Stimulated activated CD4-positive, alpha-beta T cell treated with anti-CD3 and anti-CD28 coated beads, Interleukin-4, amount 100 ng/mL, for 4 hours (primary cell): ENCODE results near the gene PCGF3.
"Not testable (repeated sequence)": the region's sequence is repeated elsewhere in the genome, so short reads cannot be mapped to it uniquely, and the experiment has no call there.

ENCODE experiments used
- DNase-seq, 2 experiments: peaks; one replicate each; pipeline ENCODE4 v3.0.0-alpha.2; 2020

Gene PCGF3

GRCh38 chr4:706083-706633 lies 526 bp downstream of the PCGF3 start:
- DNase-seq, result not testable (repeated sequence)

DNA sequence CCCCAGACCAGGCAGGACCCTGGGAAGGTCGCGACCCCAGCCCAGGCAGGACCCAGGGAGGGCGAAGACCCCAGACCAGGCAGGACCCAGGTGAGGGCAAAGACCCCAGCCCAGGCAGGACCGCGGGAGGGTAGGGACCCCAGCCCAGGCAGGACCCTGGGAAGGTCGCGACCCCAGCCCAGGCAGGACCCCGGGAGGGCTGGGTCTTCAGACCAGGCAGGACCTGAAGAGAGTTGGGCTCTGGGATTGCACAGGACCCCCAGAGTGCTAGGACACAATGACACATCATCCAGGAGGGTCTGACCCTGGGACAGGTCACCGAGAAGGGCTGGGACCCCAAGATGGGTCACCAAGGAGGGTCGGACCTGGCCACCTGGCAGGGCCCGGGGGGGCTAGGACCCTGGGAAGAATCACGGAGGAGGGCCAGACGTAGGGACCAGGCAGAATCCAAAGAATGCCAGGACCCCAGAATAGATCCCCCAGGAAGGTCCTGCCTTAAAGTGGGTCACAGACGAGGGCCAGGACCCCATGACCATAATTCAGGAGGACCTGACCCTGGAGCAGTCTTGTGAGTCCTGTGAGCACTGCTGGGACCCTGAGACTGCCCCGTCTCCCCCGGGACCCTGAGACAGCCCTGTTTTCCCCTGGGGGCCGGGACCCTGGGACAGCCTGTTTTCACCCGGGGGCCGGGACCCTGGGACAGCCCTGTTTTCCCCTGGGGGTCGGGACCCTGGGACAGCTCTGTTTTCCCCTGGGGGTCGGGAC lies 1.4 kb downstream of the PCGF3 start:
- DNase-seq, result no peak

DNA sequence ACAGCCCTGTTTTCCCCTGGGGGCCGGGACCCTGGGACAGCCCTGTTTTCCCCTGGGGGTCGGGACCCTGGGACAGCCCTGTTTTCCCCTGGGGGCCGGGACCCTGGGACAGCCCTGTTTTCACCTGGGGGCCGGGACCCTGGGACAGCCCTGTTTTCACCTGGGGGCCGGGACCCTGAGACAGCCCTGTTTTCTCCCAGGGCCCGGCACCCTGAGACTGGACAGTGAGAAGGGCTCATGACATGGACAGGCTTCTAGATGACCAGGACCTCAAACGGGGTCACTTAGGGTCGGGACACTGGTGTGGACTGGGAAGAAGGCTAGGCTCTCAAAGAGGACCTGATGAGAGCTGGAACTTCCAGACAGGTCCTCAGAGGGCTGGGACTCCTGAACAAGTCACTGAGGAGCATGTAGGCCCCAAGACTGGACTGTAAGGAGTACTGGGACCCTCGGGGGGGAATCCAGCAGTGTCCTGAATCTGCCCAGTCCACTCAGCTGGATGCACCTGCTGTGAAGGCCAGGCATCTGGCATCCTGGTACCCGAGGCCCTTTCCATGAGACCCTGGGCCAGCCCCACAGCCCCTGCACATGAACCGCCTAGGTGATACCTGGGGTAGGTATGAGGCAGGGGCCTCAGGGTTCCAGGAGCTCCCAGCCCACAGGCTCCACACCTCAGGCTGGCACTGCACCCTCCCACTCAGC lies 2.4 kb downstream of the PCGF3 start:
- DNase-seq, result no peak

GRCh38 chr4:708631-708933 lies 3.0 kb downstream of the PCGF3 start:
- no peak for DNase-seq

- no peak for DNase-seq
Observed at GRCh38 chr4:709348-709747, 3.7 kb downstream of the PCGF3 start.

GRCh38 chr4:710116-710515 lies 4.5 kb downstream of the PCGF3 start:
- no peak for DNase-seq

GRCh38 chr4:710916-711315 lies 5.3 kb downstream of the PCGF3 start:
- no peak for DNase-seq

- DNase-seq, result no peak
Observed at GRCh38 chr4:712093-712492, 6.5 kb downstream of the PCGF3 start.

- no peak for DNase-seq
Observed at GRCh38 chr4:712916-713632, 7.4 kb downstream of the PCGF3 start.

DNA sequence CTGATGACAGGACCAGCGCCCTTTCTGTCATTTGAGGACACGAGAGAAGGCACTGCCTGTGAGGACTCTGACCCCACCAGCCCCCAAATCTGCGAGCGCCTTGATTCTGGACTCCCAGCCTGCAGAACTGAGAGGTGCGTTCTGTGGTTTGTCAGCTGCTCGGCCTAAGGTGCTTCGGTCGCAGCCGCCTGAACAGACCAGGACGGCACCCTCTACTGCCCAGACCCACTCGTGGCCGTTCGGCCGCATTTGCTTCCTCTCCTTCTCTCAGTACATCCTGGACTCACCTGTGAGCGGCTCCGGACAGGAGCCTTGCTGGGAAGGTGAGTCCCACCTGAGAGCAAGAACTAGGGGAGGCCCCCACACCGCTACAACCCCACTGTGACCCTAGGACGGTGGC lies 8.5 kb downstream of the PCGF3 start:
- no peak for DNase-seq

DNA sequence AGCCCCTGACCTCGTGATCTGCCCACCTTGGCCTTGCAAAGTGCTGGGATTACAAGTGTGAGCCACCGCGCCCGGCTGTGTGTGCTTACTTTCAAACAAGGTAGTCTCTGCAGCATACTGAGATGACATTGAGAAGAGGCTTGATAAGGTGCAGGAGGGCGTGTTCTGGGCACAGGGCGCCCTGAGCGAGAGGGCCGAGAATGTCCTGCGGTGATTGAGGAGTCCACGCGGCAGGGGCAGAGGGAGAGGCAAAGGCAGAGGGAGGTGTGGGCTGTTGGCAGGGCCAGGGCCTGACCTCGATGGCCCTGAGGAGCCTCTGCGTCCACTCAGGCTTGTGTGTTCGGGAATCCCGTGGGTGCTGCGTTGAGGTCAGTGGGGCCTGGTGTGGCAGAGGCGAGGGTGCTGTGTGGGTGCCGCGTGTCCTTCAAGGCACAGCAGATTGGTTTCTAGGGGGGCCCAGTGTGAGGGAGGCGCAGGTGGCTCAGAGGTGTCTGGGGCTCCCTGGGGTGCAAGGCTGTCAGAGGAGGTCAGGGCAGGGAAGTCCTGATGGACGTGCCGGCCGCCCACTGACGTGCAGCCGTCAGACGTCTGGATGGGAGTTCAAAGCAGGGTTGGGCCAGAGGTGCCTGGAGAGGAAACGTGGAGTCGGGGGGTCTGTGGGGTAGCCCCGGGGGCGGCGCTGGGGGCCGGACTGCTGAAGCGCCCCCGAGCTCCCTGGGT lies 12.1 kb downstream of the PCGF3 start:
- DNase-seq, result no peak

DNA sequence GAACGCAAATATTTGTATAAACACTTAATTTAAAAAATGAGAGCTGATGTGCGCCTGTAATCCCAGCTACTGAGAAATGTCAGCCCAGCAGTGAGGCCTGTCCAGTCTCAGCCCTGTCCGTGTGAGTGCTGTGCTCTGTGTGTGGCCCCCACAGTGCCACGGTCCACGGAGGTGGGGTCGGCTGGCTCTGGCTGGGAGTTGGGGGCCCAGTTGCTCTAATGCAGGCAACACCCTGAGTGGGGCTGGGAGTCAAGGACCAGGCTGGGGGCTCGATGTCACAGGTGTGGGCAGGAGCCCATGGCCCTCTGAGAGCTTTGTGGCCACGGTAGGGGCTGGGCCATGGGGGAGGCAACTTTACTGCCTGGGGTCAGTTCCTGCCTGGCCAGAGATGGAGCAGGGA lies 12.8 kb downstream of the PCGF3 start:
- no peak for DNase-seq

DNA sequence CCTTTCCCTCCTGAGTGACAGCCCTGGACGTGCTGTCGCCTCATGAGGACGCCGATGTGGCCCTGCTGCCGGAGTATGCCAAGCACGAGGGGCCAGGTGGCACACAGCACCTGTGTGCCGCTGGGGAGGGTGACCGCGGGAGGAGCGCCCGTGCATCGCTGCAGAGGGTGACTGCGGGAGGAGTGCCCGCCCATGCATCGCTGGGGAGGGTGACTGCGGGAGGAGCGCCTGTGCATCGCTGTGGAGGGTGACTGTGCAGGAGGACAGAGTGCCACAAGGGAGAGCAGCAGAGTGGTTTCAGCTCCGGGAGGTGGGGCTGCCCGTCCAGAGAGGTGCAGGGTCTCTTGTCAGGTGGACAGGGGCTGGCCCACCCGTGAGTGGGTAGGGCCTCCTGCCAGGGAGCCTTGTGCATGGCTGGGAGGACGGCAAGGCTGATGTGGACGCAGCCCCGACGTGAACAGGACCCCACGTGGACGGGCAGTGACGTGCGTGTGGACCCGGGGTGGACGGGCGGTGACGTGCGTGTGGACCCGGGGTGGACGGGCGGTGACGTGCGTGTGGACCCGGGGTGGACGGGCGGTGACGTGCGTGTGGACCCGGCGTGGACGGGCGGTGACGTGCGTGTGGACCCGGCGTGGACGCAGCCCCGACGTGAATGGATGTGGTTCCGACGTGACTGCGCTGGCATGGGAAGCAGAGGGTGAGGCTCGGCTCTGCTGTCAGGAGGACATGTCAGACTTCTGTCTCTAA lies 14.7 kb downstream of the PCGF3 start:
- DNase-seq, result no peak

- DNase-seq, result peak in 1 of 2 experiments; percentile 21
Observed at GRCh38 chr4:721261-722168, 15.9 kb downstream of the PCGF3 start.

GRCh38 chr4:722169-722725 lies 16.6 kb downstream of the PCGF3 start:
- DNase-seq, result no peak

- no peak for DNase-seq
Observed at GRCh38 chr4:722851-723360, 17.3 kb downstream of the PCGF3 start.

- no peak for DNase-seq
Observed at GRCh38 chr4:723751-724530, 18.3 kb downstream of the PCGF3 start.

- DNase-seq, result no peak
Observed at GRCh38 chr4:725391-726234, 20.0 kb downstream of the PCGF3 start.
